ENCODE data around the gene ZFP36L1.

DNA sequence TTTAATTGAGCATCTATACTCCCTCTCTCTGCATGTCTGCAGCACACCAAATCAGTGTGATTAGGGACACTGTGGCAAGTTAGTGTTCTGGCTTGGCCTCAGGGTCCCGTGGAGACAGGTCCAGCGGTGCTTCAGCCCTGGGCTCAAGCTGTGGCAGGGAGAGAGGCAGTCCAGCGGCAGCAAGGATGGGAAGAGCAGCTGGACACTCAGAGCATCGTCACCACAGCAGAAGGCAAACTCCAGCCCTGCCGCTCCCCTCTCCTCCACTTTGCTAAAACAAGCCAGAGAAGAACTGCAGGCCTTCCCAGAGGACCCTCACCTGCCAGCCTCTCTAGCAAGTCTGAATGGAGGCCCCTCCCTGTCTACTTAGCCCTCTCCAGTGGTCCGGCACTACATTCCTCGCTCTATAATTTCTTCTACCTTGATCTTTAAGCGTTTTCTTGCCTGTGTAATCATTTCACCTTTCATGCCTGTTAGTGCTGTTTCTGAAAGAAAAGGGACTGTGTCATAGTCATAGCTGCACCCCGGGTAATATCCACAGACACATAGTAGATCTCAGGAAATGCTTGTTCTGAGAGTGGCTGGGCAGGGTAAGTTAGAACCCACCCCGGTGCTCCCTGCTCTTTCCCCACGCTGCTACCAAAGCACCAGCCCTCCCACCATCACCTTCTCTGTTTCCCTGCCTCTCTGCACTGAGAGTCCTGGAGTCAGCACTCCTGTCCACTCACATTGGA lies 22.1 kb downstream of the ZFP36L1 start:
- TF ChIP-seq, protein P1, sequence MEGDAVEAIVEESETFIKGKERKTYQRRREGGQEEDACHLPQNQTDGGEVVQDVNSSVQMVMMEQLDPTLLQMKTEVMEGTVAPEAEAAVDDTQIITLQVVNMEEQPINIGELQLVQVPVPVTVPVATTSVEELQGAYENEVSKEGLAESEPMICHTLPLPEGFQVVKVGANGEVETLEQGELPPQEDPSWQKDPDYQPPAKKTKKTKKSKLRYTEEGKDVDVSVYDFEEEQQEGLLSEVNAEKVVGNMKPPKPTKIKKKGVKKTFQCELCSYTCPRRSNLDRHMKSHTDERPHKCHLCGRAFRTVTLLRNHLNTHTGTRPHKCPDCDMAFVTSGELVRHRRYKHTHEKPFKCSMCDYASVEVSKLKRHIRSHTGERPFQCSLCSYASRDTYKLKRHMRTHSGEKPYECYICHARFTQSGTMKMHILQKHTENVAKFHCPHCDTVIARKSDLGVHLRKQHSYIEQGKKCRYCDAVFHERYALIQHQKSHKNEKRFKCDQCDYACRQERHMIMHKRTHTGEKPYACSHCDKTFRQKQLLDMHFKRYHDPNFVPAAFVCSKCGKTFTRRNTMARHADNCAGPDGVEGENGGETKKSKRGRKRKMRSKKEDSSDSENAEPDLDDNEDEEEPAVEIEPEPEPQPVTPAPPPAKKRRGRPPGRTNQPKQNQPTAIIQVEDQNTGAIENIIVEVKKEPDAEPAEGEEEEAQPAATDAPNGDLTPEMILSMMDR (IDR thresholded peaks at IDR 0.05), result no peak
- TF ChIP-seq POLR2A (IDR thresholded peaks at IDR 0.05), result no peak

Data from vagina (tissue), 2 donors.